A549 (cell line): ENCODE measurements around the gene ADK. TPM values are rescaled to one million over a fixed set of nuclear protein-coding genes. Genes with fewer than 3 reads are reported as not detected.

Experiments
- ATAC-seq, 2 experiments: fragments of 200-7000 bp in 1 of 2; fragments of >200 bp in 1 of 2; cut with Nextera tagmentation in 1 of 2; cut with Tn5 transposase in 1 of 2; 3 replicates each; pipeline versions ENCODE4 v1.8.0 to v1.9.1; 2018 to 2020; ENCODE audit warnings: mild to moderate bottlenecking in 1 of 2, moderate library complexity in 1 of 2
- CTCF ChIA-PET: fragments of 300-600 bp; sonication (Branson Sonifier 250); formaldehyde crosslinking; extraction: SDS; loops from one replicate; lab custom pipeline; 2021; ENCODE audit warnings: antibody characterized with exemption, inconsistent platforms; lab: Yijun Ruan, JAX
- POLR2A ChIA-PET: fragments of 350-600 bp; formaldehyde crosslinking; extraction: SDS; loops from one replicate; lab custom pipeline; 2021; ENCODE audit warnings: antibody characterized with exemption, inconsistent platforms; lab: Yijun Ruan, JAX
- DNase-seq, 2 experiments: peaks; one replicate each; pipeline versions ENCODE4 v3.0.0 to v3.0.0-alpha.2; 2011 to 2016; ENCODE audit warnings: low read depth in 1 of 2, low spot score in 1 of 2
- FAIRE-seq: peaks from 2 replicates; lab custom pipeline; 2011; peaks lifted over from hg19 to GRCh38; lab: Jason Lieb, UNC
- H3K27ac ChIP-seq, 2 experiments: fragments of >200 bp; sonication (Bioruptor Twin); formaldehyde crosslinking; 3 replicates each; pipeline ENCODE4 v1.5.1; 2016 to 2017
- H3K4me1 ChIP-seq: fragments of >200 bp; sonication (Bioruptor Twin); formaldehyde crosslinking; 3 replicates; pipeline ENCODE4 v1.6.1; 2016
- H3K4me2 ChIP-seq: fragments of >200 bp; sonication (Bioruptor Twin); formaldehyde crosslinking; 3 replicates; pipeline ENCODE4 v1.6.1; 2016
- H3K4me3 ChIP-seq: fragments of >200 bp; sonication (Bioruptor Twin); formaldehyde crosslinking; 3 replicates; pipeline ENCODE4 v1.5.1; 2016
- H3K9me3 ChIP-seq: fragments of >200 bp; sonication (Bioruptor Twin); formaldehyde crosslinking; 3 replicates; pipeline ENCODE4 v1.6.1; 2016
- BCL3 ChIP-seq: fragments of >200 bp; sonication (Bioruptor Twin); formaldehyde crosslinking; IDR thresholded peaks from 3 replicates; pipeline ENCODE4 v1.6.1; 2016
- BHLHE40 ChIP-seq: IDR thresholded peaks from 2 replicates; pipeline ENCODE4 v1.6.1; 2012; ENCODE audit warnings: low read depth, low read length, inconsistent platforms
- CHD4 ChIP-seq: fragments of 200-600 bp; sonication (generic); IDR thresholded peaks from 2 replicates; pipeline ENCODE4 v1.6.1; 2016; ENCODE audit warnings: antibody characterized with exemption, mild to moderate bottlenecking, borderline replicate concordance
- EHMT2 ChIP-seq: fragments of 200-600 bp; sonication (generic); IDR thresholded peaks from 2 replicates; pipeline ENCODE4 v1.6.1; 2016; ENCODE audit warnings: antibody characterized with exemption, low read depth, mild to moderate bottlenecking, moderate library complexity
- EP300 ChIP-seq, 2 experiments: fragments of >200 bp; sonication (Bioruptor Twin); formaldehyde crosslinking; IDR thresholded peaks; 2 replicates in 1 of 2; 3 replicates in 1 of 2; pipeline ENCODE4 v1.6.1; 2016 to 2017
- FOSB ChIP-seq: fragments of 250-450 bp; sonication (Bioruptor Pico); IDR thresholded peaks from 2 replicates; pipeline ENCODE4 v1.5.0; 2020; ENCODE audit warnings: mild to moderate bottlenecking, moderate library complexity
- FOSL2 ChIP-seq, 2 experiments: fragments of 450-650 bp in 1 of 2; fragments of >200 bp in 1 of 2; sonication (Bioruptor Twin) in 1 of 2; formaldehyde crosslinking; IDR thresholded peaks; 2 replicates each; pipeline versions ENCODE4 v1.5.0 to v1.6.1; 2016 to 2020; ENCODE audit warnings: mild to moderate bottlenecking in 1 of 2, moderate library complexity in 1 of 2
- FOXS1 ChIP-seq: fragments of 250-450 bp; sonication (Bioruptor Pico); IDR thresholded peaks from 2 replicates; pipeline ENCODE4 v1.5.0; 2020; ENCODE audit warnings: mild to moderate bottlenecking, moderate library complexity
- GATA3 ChIP-seq: IDR thresholded peaks from 2 replicates; pipeline ENCODE4 v1.6.1; 2012; ENCODE audit warnings: borderline replicate concordance
- MAZ ChIP-seq: fragments of 150-350 bp; IDR thresholded peaks from 2 replicates; pipeline ENCODE4 v1.6.1; 2014; ENCODE audit warnings: antibody characterized with exemption, low read depth, low read length, borderline replicate concordance
- PHF8 ChIP-seq: fragments of 200-600 bp; sonication (generic); IDR thresholded peaks from 2 replicates; pipeline ENCODE4 v1.6.1; 2016; ENCODE audit warnings: low read depth, mild to moderate bottlenecking, antibody characterized with exemption, moderate library complexity, borderline replicate concordance
- POLR2AphosphoS2 ChIP-seq: conservative IDR thresholded peaks from 2 replicates; pipeline ENCODE4 v1.6.1; 2012; ENCODE audit warnings: low read length, improper control_type of control experiment, inconsistent platforms
- SMC3 ChIP-seq: fragments of >200 bp; sonication (Bioruptor Twin); formaldehyde crosslinking; IDR thresholded peaks from 3 replicates; pipeline ENCODE4 v1.6.1; 2018; ENCODE audit warnings: inconsistent platforms
- SREBF2 ChIP-seq: fragments of 450-650 bp; IDR thresholded peaks from 2 replicates; pipeline ENCODE4 v1.6.1; 2014; ENCODE audit warnings: mild to moderate bottlenecking, moderate library complexity
- ZC3H11A ChIP-seq: fragments of 450-650 bp; IDR thresholded peaks from 2 replicates; pipeline ENCODE4 v1.6.1; 2014; ENCODE audit warnings: antibody characterized with exemption, mild to moderate bottlenecking
- ZFP36 ChIP-seq: fragments of 450-650 bp; IDR thresholded peaks from 2 replicates; pipeline ENCODE4 v1.6.1; 2014; ENCODE audit warnings: borderline replicate concordance; ENCODE audit not compliant: partially characterized antibody
- ZSCAN20 ChIP-seq: fragments of 250-450 bp; sonication (Bioruptor Pico); IDR thresholded peaks from 2 replicates; pipeline ENCODE4 v1.8.0; 2022; ENCODE audit warnings: mild to moderate bottlenecking, moderate library complexity
- WGBS: methylation state at CpG from one replicate; pipeline ENCODE4 v1.1.6; 2017; ENCODE audit errors: missing lambda C conversion rate; 5-methylcytosine and 5-hydroxymethylcytosine counted together
- polyA plus RNA-seq, 4 experiments: library from polyadenylated mRNA; depleted of rRNA in 3 of 4; stranded (reverse); fragments of >200 nt; fragmentation: RNase III in 1 of 4; extraction: RNeasy Plus Mini Kit Qiagen cat#74134 plus additional on column Dnase treatment in 1 of 4; gene quantifications; 2 replicates in 3 of 4; 3 replicates in 1 of 4; pipeline ENCODE4 v1.2.3, GENCODE V29; 2011 to 2017
- TF ChIP-seq, protein P1 (sequence below): IDR thresholded peaks from 2 replicates; pipeline ENCODE4 v1.6.1; 2012
- TF ChIP-seq, protein P2 (sequence below): fragments of 250-450 bp; sonication (Bioruptor Pico); IDR thresholded peaks from 2 replicates; pipeline ENCODE4 v1.5.0; 2020; ENCODE audit warnings: low read depth, mild to moderate bottlenecking, moderate library complexity
- TF ChIP-seq, protein P3 (sequence below): fragments of >200 bp; sonication (Bioruptor Twin); formaldehyde crosslinking; IDR thresholded peaks from 3 replicates; pipeline ENCODE4 v1.5.1; 2016
- TF ChIP-seq, protein P4 (sequence below): fragments of >200 bp; sonication (Bioruptor Twin); formaldehyde crosslinking; IDR thresholded peaks from 2 replicates; pipeline ENCODE4 v1.6.1; 2016
- TF ChIP-seq, protein P5 (sequence below): fragments of 250-450 bp; sonication (Bioruptor Pico); IDR thresholded peaks from 2 replicates; pipeline ENCODE4 v1.5.0; 2021; ENCODE audit warnings: mild to moderate bottlenecking, moderate library complexity, borderline replicate concordance

ADK gene
- polyA plus RNA-seq, 2 of the 4 experiments (the other 2 are of a cell fraction): 35.8 to 40.7 TPM

DNA sequence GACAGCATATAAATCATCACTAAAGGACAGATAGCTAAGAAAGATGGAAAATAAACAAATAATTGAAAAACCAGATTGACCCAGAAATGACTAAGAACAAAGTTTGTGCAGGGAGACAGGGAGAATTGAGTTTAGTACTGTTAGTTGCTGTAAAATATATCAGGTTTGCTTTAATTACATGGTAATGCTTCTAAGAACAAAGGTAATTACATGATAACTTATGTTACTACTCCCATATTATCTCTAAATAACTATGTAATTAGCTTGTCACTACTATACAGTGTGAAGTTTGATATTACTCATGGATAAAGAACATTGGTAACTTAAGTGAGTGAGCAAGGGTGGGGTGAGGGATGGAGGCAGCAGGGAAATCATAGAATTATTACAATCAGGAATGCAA, 540.1 kb downstream of the ADK start:
- FAIRE-seq (no peak), ATAC-seq (no peak), DNase-seq (no peak)
- no peak overlapping the region for H3K4me3 ChIP-seq
- H3K27ac ChIP-seq: no peak overlapping the region
- ChIA-PET POLR2A (no interaction called here), CTCF (no interaction called here)
- no peak overlapping the region for H3K4me2 ChIP-seq
- no peaks in the 10 kb centered on the region for H3K4me1 ChIP-seq
- TF ChIP-seq, protein P1, sequence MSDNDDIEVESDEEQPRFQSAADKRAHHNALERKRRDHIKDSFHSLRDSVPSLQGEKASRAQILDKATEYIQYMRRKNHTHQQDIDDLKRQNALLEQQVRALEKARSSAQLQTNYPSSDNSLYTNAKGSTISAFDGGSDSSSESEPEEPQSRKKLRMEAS: no peak
- TF ChIP-seq ZSCAN20 (no peak), SMC3 (no peak), SREBF2 (no peak), BCL3 (no peak), GATA3 (no peak), MAZ (no peak), PHF8 (no peak), FOSB (CRISPR knock-in tag) (no peak), FOSL2 (IDR thresholded peaks at IDR 0.05) (no peak), FOSL2 (CRISPR knock-in tag; IDR thresholded peaks at IDR 0.05) (no peak)
- no peaks in the 10 kb centered on the region for H3K9me3 ChIP-seq

DNA sequence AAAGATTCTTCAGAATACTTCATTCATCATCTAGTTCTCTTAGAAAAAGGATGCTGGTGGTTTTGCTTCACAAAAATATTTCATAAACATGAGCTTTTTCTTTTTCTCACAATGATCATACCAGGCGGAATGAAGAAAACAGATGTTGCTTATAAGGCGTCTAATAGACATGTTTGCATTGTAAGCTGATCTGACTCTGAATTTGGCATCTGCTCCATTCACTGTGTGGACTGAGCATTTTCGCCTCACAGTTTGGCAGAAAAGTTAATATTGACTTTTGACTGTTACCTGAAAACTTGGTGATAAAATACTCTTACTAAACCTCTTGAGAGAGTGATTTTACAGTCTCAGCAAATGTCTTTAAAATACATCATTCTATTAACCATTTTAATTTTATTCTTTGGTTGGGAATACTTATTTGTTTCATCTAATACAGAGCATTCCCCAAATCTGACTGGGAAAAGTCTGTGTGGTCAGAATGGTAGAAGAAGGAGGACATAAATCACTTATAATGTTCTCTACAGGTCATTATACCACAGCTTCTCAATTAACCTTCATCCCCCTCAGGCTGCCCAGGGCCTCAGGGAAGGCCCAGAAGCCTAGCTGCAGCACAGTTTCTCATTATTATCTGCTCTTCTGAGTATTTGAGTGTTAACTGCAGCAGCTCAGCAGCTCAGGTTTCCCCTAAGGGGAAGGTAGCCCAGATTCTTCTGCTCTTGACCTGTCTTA, 553.8 kb downstream of the ADK start:
- Histone ChIP-seq H3K4me1 (no peaks in the 10 kb centered on the region), H3K27ac (no peak overlapping the region), H3K4me3 (no peak overlapping the region), H3K4me2 (no peak overlapping the region), H3K9me3 (no peaks in the 10 kb centered on the region)
- ATAC-seq: no peak
- ChIA-PET CTCF (interaction anchor here (0.8 kb wide), 1 partner anchor 14 kb away, joined by 3 read pairs; no protein-coding TSS in a partner anchor), POLR2A (no interaction called here)
- no peak for DNase-seq
- 71% methylated on average over 3 of the region's 3 CpGs for WGBS
- TF ChIP-seq BCL3 (no peak), FOXS1 (CRISPR knock-in tag) (no peak), SMC3 (no peak), ZC3H11A (no peak), BHLHE40 (no peak), ZSCAN20 (no peak), POLR2AphosphoS2 (no peak), EP300 (IDR thresholded peaks at IDR 0.05) (no peak), EHMT2 (no peak), ZFP36 (no peak), CHD4 (no peak)
- TF ChIP-seq, protein P2, sequence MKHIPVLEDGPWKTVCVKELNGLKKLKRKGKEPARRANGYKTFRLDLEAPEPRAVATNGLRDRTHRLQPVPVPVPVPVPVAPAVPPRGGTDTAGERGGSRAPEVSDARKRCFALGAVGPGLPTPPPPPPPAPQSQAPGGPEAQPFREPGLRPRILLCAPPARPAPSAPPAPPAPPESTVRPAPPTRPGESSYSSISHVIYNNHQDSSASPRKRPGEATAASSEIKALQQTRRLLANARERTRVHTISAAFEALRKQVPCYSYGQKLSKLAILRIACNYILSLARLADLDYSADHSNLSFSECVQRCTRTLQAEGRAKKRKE (CRISPR knock-in tag): no peak
- TF ChIP-seq, protein P3, sequence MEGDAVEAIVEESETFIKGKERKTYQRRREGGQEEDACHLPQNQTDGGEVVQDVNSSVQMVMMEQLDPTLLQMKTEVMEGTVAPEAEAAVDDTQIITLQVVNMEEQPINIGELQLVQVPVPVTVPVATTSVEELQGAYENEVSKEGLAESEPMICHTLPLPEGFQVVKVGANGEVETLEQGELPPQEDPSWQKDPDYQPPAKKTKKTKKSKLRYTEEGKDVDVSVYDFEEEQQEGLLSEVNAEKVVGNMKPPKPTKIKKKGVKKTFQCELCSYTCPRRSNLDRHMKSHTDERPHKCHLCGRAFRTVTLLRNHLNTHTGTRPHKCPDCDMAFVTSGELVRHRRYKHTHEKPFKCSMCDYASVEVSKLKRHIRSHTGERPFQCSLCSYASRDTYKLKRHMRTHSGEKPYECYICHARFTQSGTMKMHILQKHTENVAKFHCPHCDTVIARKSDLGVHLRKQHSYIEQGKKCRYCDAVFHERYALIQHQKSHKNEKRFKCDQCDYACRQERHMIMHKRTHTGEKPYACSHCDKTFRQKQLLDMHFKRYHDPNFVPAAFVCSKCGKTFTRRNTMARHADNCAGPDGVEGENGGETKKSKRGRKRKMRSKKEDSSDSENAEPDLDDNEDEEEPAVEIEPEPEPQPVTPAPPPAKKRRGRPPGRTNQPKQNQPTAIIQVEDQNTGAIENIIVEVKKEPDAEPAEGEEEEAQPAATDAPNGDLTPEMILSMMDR: no peak
- TF ChIP-seq, protein P4, sequence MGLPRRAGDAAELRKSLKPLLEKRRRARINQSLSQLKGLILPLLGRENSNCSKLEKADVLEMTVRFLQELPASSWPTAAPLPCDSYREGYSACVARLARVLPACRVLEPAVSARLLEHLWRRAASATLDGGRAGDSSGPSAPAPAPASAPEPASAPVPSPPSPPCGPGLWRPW: no peak
- TF ChIP-seq, protein P5, sequence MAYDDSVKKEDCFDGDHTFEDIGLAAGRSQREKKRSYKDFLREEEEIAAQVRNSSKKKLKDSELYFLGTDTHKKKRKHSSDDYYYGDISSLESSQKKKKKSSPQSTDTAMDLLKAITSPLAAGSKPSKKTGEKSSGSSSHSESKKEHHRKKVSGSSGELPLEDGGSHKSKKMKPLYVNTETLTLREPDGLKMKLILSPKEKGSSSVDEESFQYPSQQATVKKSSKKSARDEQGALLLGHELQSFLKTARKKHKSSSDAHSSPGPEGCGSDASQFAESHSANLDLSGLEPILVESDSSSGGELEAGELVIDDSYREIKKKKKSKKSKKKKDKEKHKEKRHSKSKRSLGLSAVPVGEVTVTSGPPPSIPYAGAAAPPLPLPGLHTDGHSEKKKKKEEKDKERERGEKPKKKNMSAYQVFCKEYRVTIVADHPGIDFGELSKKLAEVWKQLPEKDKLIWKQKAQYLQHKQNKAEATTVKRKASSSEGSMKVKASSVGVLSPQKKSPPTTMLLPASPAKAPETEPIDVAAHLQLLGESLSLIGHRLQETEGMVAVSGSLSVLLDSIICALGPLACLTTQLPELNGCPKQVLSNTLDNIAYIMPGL (CRISPR knock-in tag): no peak
- FAIRE-seq: no peak
